Measurements from ENCODE around the gene TRIM2.

GRCh38 chr4:153337686-153338085 is 133.4 kb downstream of the TRIM2 start:
- TF ChIP-seq CTCF (IDR thresholded peaks at IDR 0.05) = no peak
- TF ChIP-seq POLR2AphosphoS5 (IDR thresholded peaks at IDR 0.05; ENCODE audit: insufficient read depth in 1 of 2, low read depth in 1 of 2) = no peak
- no peak for TF ChIP-seq POLR2A (IDR thresholded peaks at IDR 0.05)

Measured in vagina (tissue), 2 donors.